Camera-type eye (tissue), 1 donor: ENCODE data around the gene NCCRP1. TPM values are rescaled to one million over a fixed set of nuclear protein-coding genes. Genes with fewer than 3 reads are reported as not detected.

Source experiments
- total RNA-seq: library from RNA; depleted of rRNA; stranded (reverse); fragments of >200 nt; gene quantifications from one replicate; pipeline ENCODE4 v1.2.3, GENCODE V29; 2014

The NCCRP1 gene
- total RNA-seq, result 20.0 TPM

DNA sequence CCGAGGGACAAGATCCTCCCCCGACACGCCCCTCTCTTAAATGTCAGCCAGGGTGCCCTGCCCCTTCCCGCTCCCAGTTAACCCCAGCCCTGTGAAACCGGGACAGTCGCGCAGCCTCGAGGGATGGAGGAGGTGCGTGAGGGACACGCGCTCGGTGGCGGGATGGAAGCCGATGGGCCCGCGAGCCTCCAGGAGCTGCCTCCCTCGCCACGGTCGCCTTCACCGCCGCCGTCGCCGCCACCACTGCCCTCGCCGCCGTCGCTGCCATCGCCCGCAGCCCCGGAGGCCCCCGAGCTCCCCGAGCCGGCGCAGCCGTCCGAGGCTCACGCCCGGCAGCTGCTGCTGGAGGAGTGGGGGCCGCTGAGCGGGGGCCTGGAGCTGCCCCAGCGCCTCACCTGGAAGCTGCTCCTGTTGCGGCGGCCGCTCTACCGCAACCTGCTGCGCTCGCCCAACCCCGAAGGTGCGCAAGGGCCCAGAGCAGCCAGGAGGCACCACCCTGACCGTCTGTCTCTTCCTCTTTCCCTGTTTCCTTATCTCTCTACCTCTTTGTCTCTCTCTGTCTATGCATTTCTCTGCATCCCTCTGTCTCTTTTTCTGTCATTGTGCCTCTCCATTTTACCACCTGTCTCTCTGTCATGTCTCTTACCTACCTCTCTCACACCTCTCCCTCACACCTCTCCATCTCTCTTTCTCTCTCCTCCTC, at the start of gene NCCRP1:
TSS of gene NCCRP1 (plus strand) at position 105 of the 703 bp plus-strand sequence. CDS start at position 124, 19 bp downstream.

GRCh38 chr19:39203372-39204341, 6.9 kb downstream of the NCCRP1 start, which contains the start of gene SYCN:
TSS of gene SYCN (minus strand) at chr19:39204263. CDS start at chr19:39204254, 9 bp downstream.

DNA sequence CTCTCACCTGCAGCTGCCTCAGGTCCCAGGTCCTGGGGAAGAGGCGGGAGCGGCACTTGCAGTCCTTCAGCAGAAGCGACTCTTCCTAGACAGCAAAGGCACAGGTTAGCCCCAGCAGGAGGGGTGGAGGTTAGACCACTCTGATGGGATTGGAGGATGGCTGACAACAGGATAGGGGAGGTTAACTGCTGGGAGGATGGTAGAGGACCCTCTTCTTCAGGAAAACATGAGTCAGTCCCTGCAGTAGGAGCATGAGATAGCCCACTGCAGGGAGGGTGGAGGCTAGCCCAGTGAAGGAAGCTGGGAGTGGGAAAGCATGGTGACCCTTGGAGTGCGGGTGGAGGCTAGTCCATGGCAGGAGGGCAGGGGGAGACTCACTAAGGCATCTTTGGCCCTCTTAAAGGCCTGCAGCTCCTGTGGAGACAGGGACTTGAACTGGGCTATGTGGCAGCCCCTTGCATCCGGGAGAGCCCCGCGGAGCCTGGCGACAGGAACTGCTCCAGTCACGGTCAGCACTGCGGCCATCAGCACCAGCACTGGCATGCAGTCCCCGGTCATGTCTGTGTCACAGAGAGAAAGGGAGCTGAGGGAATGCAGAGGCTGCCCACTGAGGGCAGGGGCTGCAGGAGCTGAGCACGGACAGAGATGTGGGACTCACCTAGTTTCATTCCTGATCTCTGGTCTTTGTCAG, 47.8 kb downstream of the NCCRP1 start, which contains the start of gene IFNL3:
TSS of gene IFNL3 (minus strand) at position 597 of the 691 bp plus-strand sequence. CDS start at position 558, 39 bp downstream.

DNA sequence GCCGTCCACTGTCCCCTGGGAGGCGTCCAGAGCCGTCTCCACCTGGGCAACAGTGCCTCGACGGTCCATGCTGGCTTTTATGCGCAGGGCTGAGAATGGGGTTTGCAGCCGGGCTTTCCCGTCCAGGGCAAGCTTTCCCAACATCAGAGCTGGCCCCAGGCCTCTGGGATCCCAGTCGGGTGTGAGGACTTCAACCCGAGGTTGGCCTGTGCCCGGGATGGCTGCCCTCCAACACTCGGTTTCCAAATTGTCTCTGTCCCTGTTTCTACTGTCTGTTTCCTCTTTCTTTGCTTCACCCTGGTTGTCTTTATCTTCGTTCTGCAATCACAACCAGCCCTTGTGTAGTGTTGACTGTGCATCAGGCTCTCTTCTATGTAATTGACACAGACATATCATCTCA, 52.0 kb downstream of the NCCRP1 start, which contains the start of gene IFNL4:
TSS of gene IFNL4 (minus strand) at position 51 of the 400 bp plus-strand sequence.

Other genes starting within 250 kb of the NCCRP1 start
- 25.0 TPM for gene FBXO17, start 221.2 kb upstream of the NCCRP1 start, total RNA-seq
- 9.3 TPM for gene FBXO27, start 164.4 kb upstream of the NCCRP1 start, total RNA-seq
- not detected for gene ACP7, start 112.6 kb upstream of the NCCRP1 start, total RNA-seq
- gene PAK4, start 71.2 kb upstream of the NCCRP1 start, total RNA-seq, result 31.8 TPM
- not detected for gene SYCN, start 7.3 kb downstream of the NCCRP1 start, total RNA-seq
- not detected for gene IFNL3, start 48.0 kb downstream of the NCCRP1 start, total RNA-seq
- not detected for gene IFNL4, start 51.9 kb downstream of the NCCRP1 start, total RNA-seq
- gene IFNL2, start 71.4 kb downstream of the NCCRP1 start, total RNA-seq, result not detected
- gene IFNL1, start 99.4 kb downstream of the NCCRP1 start, total RNA-seq, result not detected
- 20.6 TPM for gene LRFN1, start 123.9 kb downstream of the NCCRP1 start, total RNA-seq
- 7.3 TPM for gene GMFG, start 139.1 kb downstream of the NCCRP1 start, total RNA-seq
- 81.2 TPM for gene SAMD4B, start 145.5 kb downstream of the NCCRP1 start, total RNA-seq
- gene PAF1, start 194.1 kb downstream of the NCCRP1 start, total RNA-seq, result 34.6 TPM
- gene MED29, start 194.4 kb downstream of the NCCRP1 start, total RNA-seq, result 19.4 TPM
- gene ZFP36, start 209.9 kb downstream of the NCCRP1 start, total RNA-seq, result 23.1 TPM
- 34.6 TPM for gene PLEKHG2, start 215.7 kb downstream of the NCCRP1 start, total RNA-seq
- 77.1 TPM for gene RPS16, start 239.0 kb downstream of the NCCRP1 start, total RNA-seq
- gene SUPT5H, start 248.6 kb downstream of the NCCRP1 start, total RNA-seq, result 76.5 TPM